Tracheal epithelial cell (primary cell): ENCODE measurements around the gene TMEM109. TPM values are rescaled to one million over a fixed set of nuclear protein-coding genes. Genes with fewer than 3 reads are reported as not detected.

Experiments
- total RNA-seq: library from RNA; depleted of rRNA; stranded (reverse); fragments of >200 nt; gene quantifications from 2 replicates; pipeline ENCODE4 v1.2.1, GENCODE V29; 2014

TMEM109 gene, protein sequence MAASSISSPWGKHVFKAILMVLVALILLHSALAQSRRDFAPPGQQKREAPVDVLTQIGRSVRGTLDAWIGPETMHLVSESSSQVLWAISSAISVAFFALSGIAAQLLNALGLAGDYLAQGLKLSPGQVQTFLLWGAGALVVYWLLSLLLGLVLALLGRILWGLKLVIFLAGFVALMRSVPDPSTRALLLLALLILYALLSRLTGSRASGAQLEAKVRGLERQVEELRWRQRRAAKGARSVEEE
- total RNA-seq, result 14.7 and 17.4 TPM in 2 replicates

DNA sequence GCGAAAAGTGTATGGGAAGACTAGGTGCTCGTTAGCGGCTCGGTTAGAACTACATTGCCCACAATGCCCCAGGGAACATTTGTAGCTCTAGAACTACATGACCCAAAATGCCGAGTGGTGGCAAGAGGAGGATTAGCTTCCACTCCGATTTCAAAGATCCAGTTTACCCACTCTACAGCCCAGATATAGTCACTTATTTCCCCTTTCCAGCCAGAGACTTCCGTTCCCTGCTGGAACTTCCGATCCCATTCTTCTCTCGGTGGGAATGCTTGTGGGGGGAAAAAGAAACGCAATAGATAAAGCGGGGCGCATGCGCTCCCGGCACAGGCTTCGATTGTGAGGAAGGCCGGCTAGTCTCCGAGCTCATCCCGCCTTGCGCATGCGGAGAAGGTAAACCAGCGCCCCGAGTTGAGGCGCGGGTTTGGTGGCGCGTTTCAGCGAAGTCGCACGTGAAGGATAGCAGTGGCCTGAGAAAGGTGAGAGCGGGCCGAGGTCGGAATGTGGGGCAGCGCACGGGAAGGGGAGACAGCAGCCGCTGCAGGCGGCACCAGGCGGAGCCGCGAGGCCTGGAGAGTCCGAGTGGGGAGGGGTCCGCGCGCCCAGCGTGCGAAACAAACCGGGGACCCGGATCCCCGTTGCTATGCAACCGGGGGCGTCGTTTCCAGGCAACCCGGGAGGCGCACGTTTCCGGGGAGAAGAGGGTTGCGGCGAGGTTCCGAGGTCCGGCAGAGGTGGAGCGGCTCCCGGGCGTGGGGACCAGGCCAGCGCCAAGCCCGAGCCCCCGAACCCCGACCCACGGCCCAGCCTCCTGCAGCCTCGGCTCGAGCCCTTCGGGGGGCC lies at the start of gene TMEM109:
TSS of gene TMEM109 (plus strand) at position 366 of the 840 bp plus-strand sequence. CDS start 5,536 bp downstream, outside the sequence.

DNA sequence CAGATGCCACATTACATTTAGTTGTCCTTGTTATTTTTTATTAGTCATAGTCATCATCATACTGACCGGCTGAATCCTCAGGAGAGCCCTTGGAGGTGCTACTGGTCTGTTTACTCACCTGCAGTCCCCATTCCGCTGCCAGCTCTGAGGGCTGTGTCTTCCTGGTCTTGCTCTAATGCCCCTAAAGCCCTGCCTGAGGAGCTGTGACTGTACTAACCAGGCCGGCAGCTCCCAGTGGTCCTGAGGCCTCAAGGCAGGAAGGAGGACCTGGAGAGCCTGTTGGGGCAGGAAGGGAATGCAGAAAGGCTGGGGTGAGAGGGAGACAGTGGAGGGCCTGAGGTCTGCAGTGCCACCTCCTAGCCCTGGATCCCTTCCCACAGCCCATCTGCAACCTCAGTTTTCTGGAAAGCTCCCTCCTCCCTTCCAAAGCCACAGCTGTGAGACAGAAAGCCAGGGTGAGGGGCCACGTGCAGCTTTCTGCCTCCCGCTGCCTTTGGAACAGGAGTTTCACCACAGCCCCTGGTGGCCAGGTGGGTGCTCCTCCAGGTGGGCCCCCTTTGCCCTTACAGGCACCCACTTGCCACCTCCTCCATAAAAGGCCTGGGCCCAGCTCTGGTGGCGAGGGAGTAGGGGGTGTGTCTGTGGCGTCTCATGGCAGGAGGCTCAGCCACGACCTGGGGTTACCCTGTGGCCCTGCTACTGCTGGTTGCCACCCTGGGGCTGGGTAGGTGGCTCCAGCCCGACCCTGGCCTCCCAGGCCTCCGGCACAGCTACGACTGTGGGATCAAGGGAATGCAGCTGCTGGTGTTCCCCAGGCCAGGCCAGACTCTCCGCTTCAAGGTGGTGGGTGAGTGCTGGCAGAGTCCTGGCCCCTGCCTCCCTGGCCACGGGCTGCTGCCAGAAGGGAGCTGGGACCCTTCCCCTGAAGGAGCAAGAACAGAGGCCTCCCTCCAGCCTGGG lies 46.8 kb upstream of the TMEM109 start, which contains the start of gene ZP1:
TSS of gene ZP1 (plus strand) at position 632 of the 960 bp plus-strand sequence. CDS start at position 652, 20 bp downstream.

DNA sequence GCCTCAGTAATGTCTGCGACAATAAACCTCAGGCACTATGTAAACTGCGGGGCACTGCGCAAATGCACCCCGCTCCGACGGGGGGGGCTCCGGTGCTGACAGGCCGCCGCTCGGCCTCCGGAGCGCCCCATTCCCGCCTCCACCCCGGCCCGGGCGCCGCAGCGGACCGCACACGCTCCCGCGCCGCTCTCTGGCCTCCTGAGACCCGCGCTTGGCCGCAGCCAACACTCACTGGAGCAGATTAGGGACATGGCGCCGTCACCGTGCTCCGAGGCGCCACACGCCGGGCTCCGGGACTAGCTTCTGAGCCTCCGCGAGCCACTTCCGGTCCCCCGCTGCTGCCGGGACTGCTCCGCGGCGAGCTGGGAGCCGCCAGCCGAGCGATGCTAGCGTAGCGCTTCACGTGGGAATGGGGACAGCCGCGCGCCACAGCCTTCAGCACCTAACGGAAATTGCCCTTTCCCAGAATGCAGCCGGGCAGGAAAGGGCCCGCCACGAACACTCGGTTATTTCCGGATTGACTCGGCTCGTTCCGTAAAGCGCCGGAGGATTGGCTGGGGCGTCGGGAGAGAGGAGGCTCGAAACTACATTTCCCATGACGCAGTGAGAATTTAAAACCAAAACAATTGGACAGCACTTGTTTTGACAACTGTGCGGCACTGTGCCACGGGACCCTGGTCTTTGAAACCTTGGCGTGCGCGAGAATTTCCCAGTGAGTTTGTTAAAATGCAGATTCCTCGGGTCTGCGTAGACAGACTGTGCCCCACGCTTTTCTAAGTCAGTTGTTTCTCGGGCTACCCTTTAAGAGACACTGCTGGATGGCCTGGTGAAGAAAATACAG lies 7.6 kb upstream of the TMEM109 start, which contains the start of gene PRPF19:
TSS of gene PRPF19 (minus strand) at position 454 of the 841 bp plus-strand sequence. CDS start at position 251, 203 bp downstream.

DNA sequence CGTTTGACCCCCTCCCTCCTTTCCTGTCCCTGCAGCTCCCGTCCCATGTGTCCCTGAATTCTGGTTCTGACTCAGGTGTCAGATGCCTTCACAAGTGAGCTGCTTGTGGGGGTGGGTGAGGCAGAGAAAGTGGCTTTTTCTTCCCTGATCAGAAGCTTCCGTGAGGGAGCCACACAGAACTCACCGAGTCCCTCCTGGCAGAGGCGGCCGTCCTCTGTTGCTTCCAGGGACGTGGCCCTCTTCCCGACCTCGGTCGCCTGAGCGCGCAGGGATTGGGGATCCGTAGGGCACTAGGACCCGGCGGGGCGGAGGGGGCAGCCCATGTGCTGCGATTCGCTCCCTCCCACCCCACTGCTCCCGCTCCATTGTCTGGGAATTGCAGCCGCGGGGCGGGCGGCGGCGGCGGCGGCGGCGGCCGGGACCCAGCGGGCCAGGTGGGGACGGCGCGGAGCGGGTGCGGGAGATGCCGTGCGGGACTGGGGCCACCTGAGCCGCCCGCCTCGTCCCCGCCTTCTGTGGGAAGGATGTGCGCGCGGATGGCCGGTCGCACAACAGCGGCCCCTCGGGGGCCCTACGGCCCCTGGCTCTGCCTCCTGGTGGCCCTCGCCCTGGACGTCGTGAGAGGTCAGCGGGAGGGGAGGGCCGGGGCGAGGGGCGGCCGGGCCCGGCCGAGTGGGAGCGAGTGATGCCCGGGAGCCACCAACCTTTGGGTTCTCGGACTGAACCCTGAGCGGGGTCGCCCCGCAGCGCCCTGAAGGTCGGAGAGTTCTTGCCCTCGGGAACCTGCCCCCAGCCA lies 10.3 kb downstream of the TMEM109 start, which contains the start of gene TMEM132A:
TSS of gene TMEM132A (plus strand) at position 351 of the 796 bp plus-strand sequence. CDS start at position 525, 174 bp downstream.

DNA sequence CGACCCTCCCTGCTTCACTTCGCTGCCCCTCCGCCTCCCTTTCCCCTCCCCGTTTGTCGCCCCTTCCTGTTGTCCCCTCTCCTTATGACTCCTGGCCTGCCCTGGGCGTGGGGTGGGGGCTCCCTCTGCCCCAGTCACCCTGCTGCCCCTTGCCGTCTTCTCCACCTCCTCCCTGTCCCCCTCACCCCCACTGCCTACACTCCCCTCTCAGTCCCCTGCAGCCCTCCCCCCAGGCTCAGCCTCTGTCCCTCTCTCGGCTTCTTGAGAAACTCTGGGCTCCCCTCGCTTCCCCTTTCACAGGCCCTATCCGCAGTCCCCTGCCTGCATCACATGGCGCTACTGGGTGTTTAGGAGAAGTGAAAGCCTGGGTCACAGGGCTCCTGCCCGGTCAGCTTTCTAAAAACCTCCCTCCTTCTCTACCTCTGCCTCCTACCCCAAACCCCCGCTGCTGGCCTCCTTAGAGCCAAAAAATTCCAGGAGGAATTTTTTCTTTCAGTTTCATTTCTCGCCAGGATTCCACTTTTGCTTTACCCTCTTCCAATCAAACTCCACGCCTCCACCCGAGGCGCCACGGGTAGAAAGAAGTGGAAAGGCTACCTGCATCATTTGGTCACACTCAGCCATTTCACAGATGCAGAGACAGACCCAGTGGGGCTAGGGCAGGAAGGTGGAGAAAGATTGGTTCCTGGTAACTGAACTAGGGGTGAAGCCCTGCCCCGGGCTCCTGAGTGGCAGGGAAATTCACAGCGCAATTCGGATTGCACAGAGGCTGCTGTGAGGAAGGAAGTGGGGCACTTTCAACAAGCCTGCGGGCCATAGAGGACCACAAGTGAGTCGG lies 38.2 kb downstream of the TMEM109 start, which contains the start of gene SLC15A3:
TSS of gene SLC15A3 (minus strand) at position 273 of the 838 bp plus-strand sequence. CDS start 625 bp downstream, outside the sequence.

DNA sequence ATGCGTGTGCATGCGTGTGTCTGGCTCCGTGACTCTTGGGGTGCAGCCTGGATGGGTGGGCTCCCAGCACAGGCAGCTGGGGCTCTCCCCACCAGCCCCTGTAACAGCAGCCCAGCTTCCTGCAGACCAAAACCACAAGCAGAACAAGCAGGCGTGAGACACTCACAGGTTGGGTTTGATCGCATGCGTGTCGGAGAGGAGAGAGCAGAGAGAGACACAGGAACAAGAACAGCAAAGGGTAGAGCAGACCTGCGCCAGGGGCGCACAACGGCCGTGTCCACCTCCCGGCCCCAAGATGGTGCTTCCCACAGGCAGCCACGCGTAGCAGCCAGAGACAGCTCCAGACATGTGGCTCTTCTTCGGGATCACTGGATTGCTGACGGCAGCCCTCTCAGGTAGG lies 57.6 kb downstream of the TMEM109 start, which contains the start of gene CD6:
TSS of gene CD6 (plus strand) at position 161 of the 400 bp plus-strand sequence. CDS start at position 347, 186 bp downstream.

Other genes with a start within 250 kb of the TMEM109 start
- gene MS4A8, start 214.5 kb upstream of the TMEM109 start, total RNA-seq, result not detected in 2 replicates
- not detected in 2 replicates for gene MS4A18, start 189.4 kb upstream of the TMEM109 start, total RNA-seq
- not detected in 2 replicates for gene MS4A15, start 157.3 kb upstream of the TMEM109 start, total RNA-seq
- not detected in 2 replicates for gene MS4A10, start 128.8 kb upstream of the TMEM109 start, total RNA-seq
- 14.5 and 17.6 TPM in 2 replicates for gene CCDC86, start 72.0 kb upstream of the TMEM109 start, total RNA-seq
- not detected in 2 replicates for gene PTGDR2, start 58.2 kb upstream of the TMEM109 start, total RNA-seq
- not detected in 2 replicates for gene ZP1, start 46.6 kb upstream of the TMEM109 start, total RNA-seq
- gene PRPF19, start 7.6 kb upstream of the TMEM109 start, total RNA-seq, result 38.8 and 71.6 TPM in 2 replicates
- gene TMEM132A, start 10.3 kb downstream of the TMEM109 start, total RNA-seq, result 32.4 and 208 TPM in 2 replicates
- 0.85 and 2.9 TPM in 2 replicates for gene SLC15A3, start 38.0 kb downstream of the TMEM109 start, total RNA-seq
- gene CD6, start 57.5 kb downstream of the TMEM109 start, total RNA-seq, result under 0.01 TPM in 1 of 2 replicates, not detected in the other
- not detected in 2 replicates for gene CD5, start 188.3 kb downstream of the TMEM109 start, total RNA-seq
- gene VPS37C, start 247.3 kb downstream of the TMEM109 start, total RNA-seq, result 8.2 and 10.9 TPM in 2 replicates